K562 (cell line): Measurements from ENCODE around the gene TLL1. TPM values are rescaled to one million over a fixed set of nuclear protein-coding genes. Genes with fewer than 3 reads are reported as not detected.

Source experiments
- CC2D1A ChIP-seq: fragments of 450-650 bp; IDR thresholded peaks from 2 replicates; pipeline ENCODE4 v1.6.1; 2017; ENCODE audit warnings: mild to moderate bottlenecking
- CUX1 ChIP-seq: fragments of 200-800 bp; sonication (Bioruptor generic); IDR thresholded peaks from 2 replicates; pipeline ENCODE4 v1.6.1; 2016; ENCODE audit warnings: missing genetic modification characterization, missing compliant biosample characterization
- E2F1 ChIP-seq: sonication (generic); formaldehyde crosslinking; IDR thresholded peaks from 2 replicates; pipeline ENCODE4 v1.8.1; 2023; ENCODE audit warnings: mild to moderate bottlenecking, missing genetic modification reagents, moderate library complexity
- ESRRA ChIP-seq: fragments of 450-650 bp; IDR thresholded peaks from 2 replicates; pipeline ENCODE4 v1.6.1; 2014; ENCODE audit warnings: low read depth, mild to moderate bottlenecking, moderate library complexity, borderline replicate concordance
- HDAC3 ChIP-seq: fragments of 450-650 bp; IDR thresholded peaks from 2 replicates; pipeline ENCODE4 v1.6.1; 2018; ENCODE audit warnings: borderline replicate concordance, mild to moderate bottlenecking, moderate library complexity; ENCODE audit not compliant: partially characterized antibody
- ZNF121 ChIP-seq: sonication (generic); formaldehyde crosslinking; conservative IDR thresholded peaks from 2 replicates; pipeline ENCODE4 v1.8.0; 2022; ENCODE audit warnings: missing genetic modification reagents
- ZNF324 ChIP-seq: fragments of 250-450 bp; sonication (Bioruptor Pico); IDR thresholded peaks from 2 replicates; pipeline ENCODE4 v1.4.0; 2020; ENCODE audit warnings: mild to moderate bottlenecking
- polyA plus RNA-seq, 8 experiments: library from polyadenylated mRNA; depleted of rRNA in 4 of 8; stranded (reverse) in 5 of 8; unstranded in 3 of 8; fragments of >200 nt; fragmentation: Nextera tagmentation in 2 of 8; fragmentation: Illumina TruSeq in 1 of 8; extraction: Ambion mirVana in 2 of 8; extraction: Trizol in 1 of 8; gene quantifications; 2 replicates each; pipeline versions ENCODE4 v1.2.1 to v1.2.3, GENCODE V29; 2011 to 2014; ENCODE audit warnings: inconsistent platforms in 1 of 8, missing spikeins in 1 of 8
- total RNA-seq, 7 experiments: library from RNA; depleted of rRNA in 6 of 7; stranded (reverse); fragments of >200 nt in 6 of 7; fragmentation: Illumina TruSeq in 2 of 7; extraction: Trizol in 2 of 7; gene quantifications; 2 replicates each; pipeline versions ENCODE4 v1.2.1 to v1.2.3, GENCODE V29; 2011 to 2021; ENCODE audit warnings: low replicate concordance in 1 of 7

Gene TLL1
- total and polyA plus RNA-seq, 9 of the 15 experiments (the other 6 are each of a cell fraction or from before 2014, with no cell fraction given) = not detected

GRCh38 chr4:165953181-165953580 is 80.1 kb downstream of the TLL1 start (continued):
- no peak for TF ChIP-seq CUX1 (CRISPR knock-in tag)
- no peak for TF ChIP-seq CC2D1A
- TF ChIP-seq ZNF121 (CRISPR knock-in tag) = no peak
- no peak for TF ChIP-seq HDAC3
- TF ChIP-seq ESRRA = no peak
- no peak for TF ChIP-seq E2F1 (CRISPR knock-in tag)
- no peak for TF ChIP-seq ZNF324 (CRISPR knock-in tag)
